Osteocyte (in vitro differentiated cells): ENCODE data around the gene OXCT1. TPM values are rescaled to one million over a fixed set of nuclear protein-coding genes. Genes with fewer than 3 reads are reported as not detected.

Experiments
- DNase-seq: peaks from one replicate; pipeline ENCODE4 v3.0.0; 2021; ENCODE audit warnings: mixed read lengths; ENCODE audit not compliant: unreplicated experiment; ENCODE audit errors: extremely low spot score
- H3K27ac Mint-ChIP-seq: one replicate; pipeline ENCODE4 v1.8.0; 2021; ENCODE audit warnings: mild to moderate bottlenecking, mixed read lengths; ENCODE audit not compliant: unreplicated experiment
- H3K27me3 Mint-ChIP-seq: one replicate; pipeline ENCODE4 v1.8.0; 2021; ENCODE audit warnings: mixed read lengths; ENCODE audit not compliant: unreplicated experiment
- H3K36me3 Mint-ChIP-seq: one replicate; pipeline ENCODE4 v1.8.0; 2021; ENCODE audit warnings: mixed read lengths; ENCODE audit not compliant: unreplicated experiment
- H3K4me1 Mint-ChIP-seq: one replicate; pipeline ENCODE4 v1.8.0; 2021; ENCODE audit warnings: mixed read lengths; ENCODE audit not compliant: unreplicated experiment
- H3K4me3 Mint-ChIP-seq: one replicate; pipeline ENCODE4 v1.8.0; 2021; ENCODE audit warnings: mild to moderate bottlenecking, moderate library complexity, mixed read lengths; ENCODE audit not compliant: unreplicated experiment
- H3K9me3 Mint-ChIP-seq: one replicate; pipeline ENCODE4 v1.8.0; 2021; ENCODE audit warnings: mixed read lengths; ENCODE audit not compliant: unreplicated experiment
- total RNA-seq: library from RNA; stranded (reverse); gene quantifications from 2 replicates; pipeline ENCODE4 v1.2.1, GENCODE V29; 2021
- TF ChIP-seq, protein P1 (sequence below): fragments of 200-600 bp; sonication (generic); IDR thresholded peaks from 2 replicates; pipeline ENCODE4 v1.5.0; 2021; ENCODE audit warnings: antibody characterized with exemption, mild to moderate bottlenecking, moderate library complexity

OXCT1 gene
- total RNA-seq, 1 donor from 2014 or later, result 41.9 TPM

GRCh38 chr5:41834506-41834905 lies 35.7 kb downstream of the OXCT1 start:
- H3K27me3 Mint-ChIP-seq, result no peaks in the 10 kb centered on the region
- DNase-seq, result no peak
- no peak overlapping the region for H3K4me3 Mint-ChIP-seq
- peaks cover 16% of the 10 kb centered on the region for H3K9me3 Mint-ChIP-seq
- peaks cover 50% of the 10 kb centered on the region for H3K4me1 Mint-ChIP-seq
- peaks cover 32% of the 10 kb centered on the region for H3K36me3 Mint-ChIP-seq
- peak overlapping the region; percentile 92 for H3K27ac Mint-ChIP-seq
- TF ChIP-seq, protein P1, sequence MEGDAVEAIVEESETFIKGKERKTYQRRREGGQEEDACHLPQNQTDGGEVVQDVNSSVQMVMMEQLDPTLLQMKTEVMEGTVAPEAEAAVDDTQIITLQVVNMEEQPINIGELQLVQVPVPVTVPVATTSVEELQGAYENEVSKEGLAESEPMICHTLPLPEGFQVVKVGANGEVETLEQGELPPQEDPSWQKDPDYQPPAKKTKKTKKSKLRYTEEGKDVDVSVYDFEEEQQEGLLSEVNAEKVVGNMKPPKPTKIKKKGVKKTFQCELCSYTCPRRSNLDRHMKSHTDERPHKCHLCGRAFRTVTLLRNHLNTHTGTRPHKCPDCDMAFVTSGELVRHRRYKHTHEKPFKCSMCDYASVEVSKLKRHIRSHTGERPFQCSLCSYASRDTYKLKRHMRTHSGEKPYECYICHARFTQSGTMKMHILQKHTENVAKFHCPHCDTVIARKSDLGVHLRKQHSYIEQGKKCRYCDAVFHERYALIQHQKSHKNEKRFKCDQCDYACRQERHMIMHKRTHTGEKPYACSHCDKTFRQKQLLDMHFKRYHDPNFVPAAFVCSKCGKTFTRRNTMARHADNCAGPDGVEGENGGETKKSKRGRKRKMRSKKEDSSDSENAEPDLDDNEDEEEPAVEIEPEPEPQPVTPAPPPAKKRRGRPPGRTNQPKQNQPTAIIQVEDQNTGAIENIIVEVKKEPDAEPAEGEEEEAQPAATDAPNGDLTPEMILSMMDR, result no peak

GRCh38 chr5:41832430-41832829 lies 37.8 kb downstream of the OXCT1 start:
- peaks cover 49% of the 10 kb centered on the region for H3K4me1 Mint-ChIP-seq
- no peak overlapping the region for H3K4me3 Mint-ChIP-seq
- TF ChIP-seq, protein P1, result no peak
- peaks cover 16% of the 10 kb centered on the region for H3K9me3 Mint-ChIP-seq
- H3K27me3 Mint-ChIP-seq, result no peaks in the 10 kb centered on the region
- DNase-seq, result no peak
- peaks cover 28% of the 10 kb centered on the region for H3K36me3 Mint-ChIP-seq
- peak overlapping the region; percentile 31 for H3K27ac Mint-ChIP-seq

- Mint-ChIP-seq H3K9me3 (peaks cover 21% of the 10 kb centered on the region), H3K4me3 (no peak overlapping the region), H3K27ac (peak overlapping the region; percentile 42), H3K27me3 (no peaks in the 10 kb centered on the region), H3K36me3 (peaks cover 34% of the 10 kb centered on the region), H3K4me1 (peaks cover 37% of the 10 kb centered on the region)
- no peak for DNase-seq
- TF ChIP-seq, protein P1, result no peak
These were observed 39.1 kb downstream of the OXCT1 start for GRCh38 chr5:41831155-41831554.

GRCh38 chr5:41827792-41828191 lies 42.4 kb downstream of the OXCT1 start:
- Mint-ChIP-seq H3K27ac (peak overlapping the region; percentile 45), H3K9me3 (peaks cover 18% of the 10 kb centered on the region), H3K4me1 (peaks cover 34% of the 10 kb centered on the region), H3K27me3 (no peaks in the 10 kb centered on the region), H3K36me3 (peaks cover 29% of the 10 kb centered on the region), H3K4me3 (no peak overlapping the region)
- TF ChIP-seq, protein P1, result no peak
- no peak for DNase-seq

GRCh38 chr5:41822036-41822435 lies 48.2 kb downstream of the OXCT1 start:
- Mint-ChIP-seq H3K36me3 (peaks cover 17% of the 10 kb centered on the region), H3K9me3 (peaks cover 9% of the 10 kb centered on the region)

More at GRCh38 chr5:41822036-41822435, 48.2 kb downstream of the OXCT1 start:
- no peak overlapping the region for H3K27ac Mint-ChIP-seq
- TF ChIP-seq, protein P1, result no peak
- H3K4me1 Mint-ChIP-seq, result peaks cover 35% of the 10 kb centered on the region
- no peaks in the 10 kb centered on the region for H3K27me3 Mint-ChIP-seq
- no peak overlapping the region for H3K4me3 Mint-ChIP-seq
- DNase-seq, result no peak
